GM18511 (cell line): ENCODE results near the gene TGFBR1.
A peak's percentile ranks its signal among the peaks of the same experiment; 100 is the strongest.

Experiments
- ATAC-seq: cut with Tn5 transposase; IDR thresholded peaks from one replicate; pipeline ENCODE4 v1.9.1; 2021; ENCODE audit warnings: mild to moderate bottlenecking, moderate library complexity; ENCODE audit not compliant: unreplicated experiment

TGFBR1 gene

DNA sequence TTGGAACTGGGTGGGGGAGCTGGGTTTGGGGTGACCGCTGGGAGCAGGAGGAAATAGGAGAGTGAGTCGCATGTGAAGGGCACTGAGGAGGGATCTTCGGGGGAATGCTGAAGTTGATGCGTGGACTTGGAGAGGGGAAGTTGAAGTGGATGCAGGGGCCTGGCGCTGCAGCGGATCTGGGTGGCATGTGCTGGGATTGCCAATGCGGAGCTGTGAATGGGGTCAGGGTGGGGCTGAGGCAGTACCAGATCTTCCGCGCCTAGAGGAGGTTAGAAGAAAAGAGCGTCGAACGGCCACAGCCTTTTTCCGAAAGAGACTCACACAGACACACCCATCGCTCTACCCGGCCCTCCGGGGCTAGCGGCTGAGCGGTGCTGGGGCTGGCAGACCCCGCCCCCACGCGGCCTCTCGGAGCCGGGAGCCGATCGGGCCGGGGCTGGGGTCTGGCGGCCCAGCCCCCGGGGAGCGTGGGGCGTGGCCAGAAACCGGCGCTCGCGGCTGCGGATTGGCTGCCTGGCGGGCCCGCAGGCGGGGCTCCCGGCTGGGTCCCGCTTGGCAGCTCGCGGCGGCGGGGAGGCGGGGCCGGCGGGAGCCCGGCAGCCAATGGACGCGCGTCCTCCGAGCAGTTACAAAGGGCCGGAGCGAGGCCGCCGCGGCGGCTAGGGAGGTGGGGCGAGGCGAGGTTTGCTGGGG lies at the start of gene TGFBR1:
Gene TGFBR1, plus strand, starts transcription at position 655 of the 693 bp plus-strand sequence. CDS start 93 bp downstream, outside the sequence.
- peak; percentile 92 for ATAC-seq

- ATAC-seq = no peak
Measured at GRCh38 chr9:99055384-99055783, 49.5 kb upstream of the TGFBR1 start.

DNA sequence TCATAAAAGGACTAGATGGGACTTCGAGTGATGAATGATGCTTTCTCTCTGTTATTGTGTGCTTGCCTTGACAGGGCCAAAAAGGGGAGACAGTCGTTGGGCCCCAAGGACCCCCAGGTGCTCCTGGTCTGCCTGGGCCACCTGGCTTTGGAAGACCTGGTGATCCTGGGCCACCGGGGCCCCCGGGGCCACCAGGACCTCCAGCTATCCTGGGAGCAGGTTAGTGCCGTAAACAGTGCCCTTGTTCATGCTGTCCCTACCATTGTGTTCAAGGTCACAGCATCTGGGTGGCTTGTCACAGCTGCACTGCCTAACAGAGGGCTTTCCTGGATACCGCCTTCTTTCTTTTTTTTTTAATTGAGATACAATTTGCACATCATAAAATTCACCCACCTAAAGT lies 48.7 kb upstream of the TGFBR1 start:
- ATAC-seq = no peak

DNA sequence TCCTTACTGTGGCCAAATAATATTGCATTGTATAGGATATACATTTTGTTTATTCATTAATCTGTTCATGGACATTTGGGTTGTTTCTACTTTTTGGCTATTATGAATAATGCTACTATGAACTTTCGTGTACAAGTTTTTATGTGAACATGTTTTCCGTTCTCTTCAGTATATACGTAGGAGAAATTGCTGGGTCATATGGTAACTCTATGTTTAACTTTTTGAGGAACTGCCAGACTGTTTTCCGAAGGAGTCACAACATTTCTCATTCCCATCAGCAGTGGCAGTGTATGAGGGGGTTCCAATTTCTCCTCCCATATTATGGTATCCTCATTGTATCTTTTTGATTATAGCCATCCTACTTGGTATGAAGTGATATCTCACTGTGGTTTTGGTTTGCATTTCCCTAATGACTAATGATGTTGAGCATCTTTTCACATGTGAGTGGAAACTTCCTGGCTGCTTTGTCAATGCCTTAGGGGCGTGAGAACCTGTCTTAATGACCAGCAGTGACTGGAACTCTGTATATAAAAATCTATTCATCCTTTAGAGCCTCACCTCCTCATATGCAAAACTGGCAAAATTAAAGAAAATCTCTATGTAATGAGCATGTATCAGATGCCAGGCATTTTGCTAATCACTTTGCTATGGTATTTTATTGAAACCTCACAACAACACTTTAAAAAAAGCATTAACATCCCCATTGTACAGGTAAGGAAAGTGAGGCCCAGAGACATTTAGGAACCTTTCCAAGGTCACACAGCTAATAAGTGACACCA lies 47.8 kb upstream of the TGFBR1 start:
- ATAC-seq = peak; percentile 41

DNA sequence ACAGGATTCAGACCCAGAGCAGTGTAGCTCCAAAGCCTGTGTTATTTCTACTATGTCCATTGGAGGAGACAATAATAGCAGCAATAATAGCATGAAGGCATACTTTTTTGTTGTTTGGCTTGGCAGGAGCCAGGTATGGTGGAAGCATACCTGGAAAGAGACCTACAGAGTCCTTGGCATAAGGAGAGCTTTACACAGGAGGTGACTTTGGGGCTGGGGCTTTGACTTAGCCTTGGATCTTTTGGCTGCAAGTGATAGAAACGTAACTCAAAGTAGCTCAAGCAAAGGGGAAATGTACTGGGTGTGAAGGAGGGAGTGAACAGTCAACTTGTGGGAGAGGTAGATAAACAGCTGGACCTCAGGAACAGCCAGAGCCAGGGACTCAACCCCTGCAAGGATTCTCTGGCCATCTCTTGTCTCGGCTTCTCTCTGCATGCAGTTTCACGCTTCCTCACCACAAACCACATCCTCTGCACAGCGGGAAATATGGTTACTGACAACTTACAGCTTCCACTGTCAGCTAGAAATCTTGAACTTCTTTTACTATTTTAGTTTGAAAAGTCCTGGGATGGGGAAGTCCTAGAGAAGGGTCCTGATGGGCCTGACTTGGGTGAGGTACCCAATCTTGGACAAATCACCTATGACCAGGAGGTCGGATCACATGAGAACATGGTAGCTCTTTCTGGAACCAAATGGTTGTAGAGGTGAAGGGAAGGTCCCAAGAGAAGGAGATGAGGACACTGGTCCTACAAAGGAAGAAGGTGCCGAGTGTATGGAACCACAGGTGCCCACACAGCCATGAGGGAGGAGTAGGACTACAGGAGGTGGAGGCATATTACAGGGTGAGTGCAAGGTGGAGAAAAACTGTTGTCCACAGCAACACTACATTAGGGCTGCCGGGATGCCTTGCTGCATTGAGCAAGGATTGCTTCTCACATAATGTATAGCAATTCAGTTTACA lies 47.0 kb upstream of the TGFBR1 start:
- peak; percentile 80 for ATAC-seq

GRCh38 chr9:99058964-99059921 lies 45.7 kb upstream of the TGFBR1 start:
- peak; percentile 79 for ATAC-seq

GRCh38 chr9:99060621-99061020 lies 44.3 kb upstream of the TGFBR1 start:
- ATAC-seq = no peak

GRCh38 chr9:99062549-99062948 lies 42.4 kb upstream of the TGFBR1 start:
- no peak for ATAC-seq

DNA sequence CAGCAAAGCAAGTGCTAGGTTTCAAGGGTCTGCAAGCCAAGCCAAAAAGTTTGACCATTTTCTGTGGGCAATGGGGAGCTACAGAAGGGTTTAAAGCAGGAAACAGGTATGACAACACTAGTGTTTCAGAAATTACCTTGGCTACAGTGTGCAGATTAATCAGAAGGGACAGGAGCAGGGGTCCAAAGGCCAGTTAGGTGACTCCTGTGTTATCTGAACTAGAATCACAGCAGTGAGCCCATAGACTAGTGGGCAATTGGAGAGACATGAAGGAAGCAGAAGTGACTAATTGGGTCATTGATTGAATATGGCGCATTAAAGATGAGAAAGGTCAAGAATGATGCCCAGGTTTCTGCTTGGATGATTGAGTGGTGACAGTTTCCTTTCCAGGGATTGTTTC lies 41.4 kb upstream of the TGFBR1 start:
- no peak for ATAC-seq

DNA sequence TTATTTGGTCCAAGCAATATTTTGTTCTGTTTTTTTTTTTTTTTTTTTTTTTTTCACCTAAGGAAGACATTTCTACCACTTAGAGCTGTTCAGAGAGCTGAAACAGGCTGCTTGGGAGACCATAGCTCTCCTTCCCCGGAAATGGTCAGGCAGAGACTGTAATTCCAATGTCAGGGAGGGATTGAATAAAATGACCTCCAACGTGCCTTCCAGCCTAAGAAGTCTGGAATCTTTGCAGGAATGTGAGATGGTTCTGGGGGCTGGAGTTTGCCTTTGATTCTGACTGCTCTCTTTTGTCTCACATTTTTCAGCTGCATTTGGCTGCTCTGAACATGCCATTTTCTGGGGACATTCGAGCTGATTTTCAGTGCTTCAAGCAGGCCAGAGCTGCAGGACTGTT lies 38.3 kb upstream of the TGFBR1 start:
- ATAC-seq = no peak

- ATAC-seq = no peak
Measured at GRCh38 chr9:99069075-99069474, 35.8 kb upstream of the TGFBR1 start.

- ATAC-seq = no peak
Measured at GRCh38 chr9:99069546-99069945, 35.4 kb upstream of the TGFBR1 start.

DNA sequence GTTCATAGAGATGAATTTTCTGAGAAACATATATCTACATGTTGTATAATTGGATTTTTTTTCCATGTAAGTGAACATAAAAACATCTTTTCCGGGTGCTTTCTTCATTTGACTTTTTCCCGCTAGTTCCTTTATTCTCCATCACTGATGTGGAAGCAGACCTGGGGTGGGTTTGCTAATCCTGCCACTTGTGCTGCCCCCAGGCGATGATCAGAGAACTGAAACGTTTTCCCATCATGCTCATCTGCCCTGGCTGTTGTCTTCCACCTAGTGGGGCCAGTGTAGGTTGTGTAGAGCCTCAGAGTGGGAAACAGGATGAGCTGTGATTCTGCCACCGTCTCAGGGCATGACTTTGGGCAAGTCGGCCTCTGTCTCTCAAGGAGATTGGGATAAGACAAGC lies 34.2 kb upstream of the TGFBR1 start:
- no peak for ATAC-seq

GRCh38 chr9:99071313-99072039 lies 33.4 kb upstream of the TGFBR1 start:
- no peak for ATAC-seq

GRCh38 chr9:99072040-99072394 lies 32.9 kb upstream of the TGFBR1 start:
- no peak for ATAC-seq

GRCh38 chr9:99073347-99073746 lies 31.6 kb upstream of the TGFBR1 start:
- ATAC-seq = no peak

DNA sequence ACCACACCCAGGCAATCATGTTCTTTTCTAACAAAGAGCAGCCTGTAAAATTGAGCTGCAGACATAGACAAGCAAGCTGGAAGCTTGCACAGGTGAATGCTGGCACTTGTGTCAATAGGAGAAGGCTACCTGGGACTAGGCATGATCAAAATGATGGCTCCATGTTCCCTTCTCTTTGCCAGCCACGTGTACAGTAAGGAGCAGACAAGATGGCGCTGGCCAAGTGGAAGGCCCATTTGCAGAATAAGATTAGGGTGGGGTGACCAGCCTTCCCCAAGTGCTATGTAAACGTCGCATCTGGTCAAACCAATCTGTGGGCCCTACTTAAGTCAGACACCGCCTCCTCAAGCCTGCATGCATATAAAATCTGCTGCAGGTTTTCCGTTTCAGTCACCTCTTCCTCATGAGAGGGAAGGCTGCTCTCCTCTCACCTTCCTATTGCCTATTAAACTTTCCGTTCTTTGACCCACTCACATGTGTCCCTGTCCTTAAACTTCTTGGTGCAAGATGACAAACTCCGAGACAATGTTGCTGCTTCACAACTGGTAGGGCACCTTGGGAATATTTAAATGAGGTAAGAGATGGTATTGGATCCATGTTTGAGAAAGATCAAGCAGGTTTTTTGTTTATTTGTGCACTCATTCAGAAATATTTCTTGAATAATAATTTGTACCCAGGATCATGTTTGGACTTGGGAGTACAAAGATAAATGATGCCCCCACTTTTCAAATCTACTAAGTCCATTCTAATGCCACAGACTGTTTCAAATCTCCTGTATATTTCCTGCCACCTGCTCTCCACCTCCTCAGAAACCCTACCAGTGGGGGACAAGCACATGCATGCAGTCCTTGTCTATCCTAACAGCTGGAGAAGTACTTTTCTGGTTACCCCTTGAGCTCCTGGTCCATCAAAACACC lies 30.7 kb upstream of the TGFBR1 start:
- ATAC-seq = no peak

DNA sequence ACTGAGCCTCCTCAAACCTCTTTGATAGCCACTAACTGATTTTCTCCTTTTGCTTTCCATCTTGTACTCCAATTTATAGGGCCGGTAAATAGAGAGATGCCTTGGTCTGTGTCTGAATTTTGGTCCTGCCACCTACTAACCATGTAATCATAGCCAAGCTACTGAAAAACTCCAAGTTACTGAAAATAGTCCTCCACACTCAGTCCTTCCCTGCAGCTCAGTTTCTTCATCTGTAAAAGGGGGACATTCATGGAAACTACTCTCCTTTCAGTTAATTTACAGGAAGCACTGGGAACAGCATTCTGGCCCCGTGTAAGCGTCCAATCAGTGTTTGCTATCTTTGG lies 30.0 kb upstream of the TGFBR1 start:
- no peak for ATAC-seq
